GM18951 (cell line): ENCODE results near the gene SLCO2A1.

Experiments used
- POLR2A ChIP-seq: IDR thresholded peaks from 4 replicates; pipeline ENCODE4 v1.6.1; 2011; ENCODE audit warnings: mild to moderate bottlenecking; ENCODE audit not compliant: insufficient read length, insufficient read depth; ENCODE audit errors: extremely low read depth
- in situ Hi-C: fragments of 300-500 bp; cut with MboI; formaldehyde crosslinking; loops from one replicate; pipeline ENCODE4 v1.12.0; 2022; ENCODE audit warnings: low sequenced_read_pairs, mixed read lengths, inconsistent platforms; ENCODE audit not compliant: unreplicated experiment

SLCO2A1 gene

GRCh38 chr3:133965013-133965570 is 64.6 kb downstream of the SLCO2A1 start:
- in situ Hi-C loops, result no loop called here

GRCh38 chr3:133964547-133964946 is 65.2 kb downstream of the SLCO2A1 start:
- in situ Hi-C loops, result no loop called here
- no peak for TF ChIP-seq POLR2A

More at GRCh38 chr3:133965013-133965570, 64.6 kb downstream of the SLCO2A1 start:
- TF ChIP-seq POLR2A, result no peak

GRCh38 chr3:133963657-133964396 is 65.9 kb downstream of the SLCO2A1 start:
- in situ Hi-C loops, result no loop called here
- no peak for TF ChIP-seq POLR2A

GRCh38 chr3:133962849-133963248 is 66.9 kb downstream of the SLCO2A1 start:
- no peak for TF ChIP-seq POLR2A
- in situ Hi-C loops, result no loop called here

GRCh38 chr3:133958071-133958805 is 71.5 kb downstream of the SLCO2A1 start:
- TF ChIP-seq POLR2A, result no peak
- in situ Hi-C loops, result no loop called here

- in situ Hi-C loops, result no loop called here
- TF ChIP-seq POLR2A, result no peak
Observed at GRCh38 chr3:133956982-133957381, 72.7 kb downstream of the SLCO2A1 start.

GRCh38 chr3:133956353-133956752 is 73.4 kb downstream of the SLCO2A1 start:
- in situ Hi-C loops, result no loop called here
- TF ChIP-seq POLR2A, result no peak

- no peak for TF ChIP-seq POLR2A
- in situ Hi-C loops, result no loop called here
Observed at GRCh38 chr3:133955892-133956291, 73.8 kb downstream of the SLCO2A1 start.

- no peak for TF ChIP-seq POLR2A
Observed at GRCh38 chr3:133954717-133955360, 74.9 kb downstream of the SLCO2A1 start.

GRCh38 chr3:133953297-133953696 is 76.4 kb downstream of the SLCO2A1 start:
- in situ Hi-C loops, result no loop called here
- TF ChIP-seq POLR2A, result no peak

More at GRCh38 chr3:133954717-133955360, 74.9 kb downstream of the SLCO2A1 start:
- in situ Hi-C loops, result no loop called here

GRCh38 chr3:133949438-133949837 is 80.3 kb downstream of the SLCO2A1 start:
- in situ Hi-C loops, result no loop called here
- no peak for TF ChIP-seq POLR2A

- TF ChIP-seq POLR2A, result no peak
- in situ Hi-C loops, result no loop called here
Observed at GRCh38 chr3:133948996-133949395, 80.7 kb downstream of the SLCO2A1 start.

GRCh38 chr3:133948131-133948810 is 81.5 kb downstream of the SLCO2A1 start:
- TF ChIP-seq POLR2A, result no peak
- in situ Hi-C loops, result no loop called here
